Retinal pigment epithelial cell (primary cell): ENCODE results near the gene PAN3.

Source experiments
- DNase-seq: peaks from one replicate; pipeline ENCODE4 v3.0.0-alpha.2; 2010; ENCODE audit warnings: low read depth
- H3K4me3 ChIP-seq: 2 replicates; pipeline ENCODE4 v1.5.1; 2011; ENCODE audit warnings: mild to moderate bottlenecking, low read length, control low read depth, moderate library complexity
- TF ChIP-seq, protein P1 (sequence below): conservative IDR thresholded peaks from 2 replicates; pipeline ENCODE4 v1.5.1; 2011; ENCODE audit warnings: low read depth, low read length, control low read depth, inconsistent platforms

PAN3 gene

GRCh38 chr13:28321756-28322155, 183.4 kb downstream of the PAN3 start:
- H3K4me3 ChIP-seq: no peak overlapping the region
- TF ChIP-seq, protein P1, sequence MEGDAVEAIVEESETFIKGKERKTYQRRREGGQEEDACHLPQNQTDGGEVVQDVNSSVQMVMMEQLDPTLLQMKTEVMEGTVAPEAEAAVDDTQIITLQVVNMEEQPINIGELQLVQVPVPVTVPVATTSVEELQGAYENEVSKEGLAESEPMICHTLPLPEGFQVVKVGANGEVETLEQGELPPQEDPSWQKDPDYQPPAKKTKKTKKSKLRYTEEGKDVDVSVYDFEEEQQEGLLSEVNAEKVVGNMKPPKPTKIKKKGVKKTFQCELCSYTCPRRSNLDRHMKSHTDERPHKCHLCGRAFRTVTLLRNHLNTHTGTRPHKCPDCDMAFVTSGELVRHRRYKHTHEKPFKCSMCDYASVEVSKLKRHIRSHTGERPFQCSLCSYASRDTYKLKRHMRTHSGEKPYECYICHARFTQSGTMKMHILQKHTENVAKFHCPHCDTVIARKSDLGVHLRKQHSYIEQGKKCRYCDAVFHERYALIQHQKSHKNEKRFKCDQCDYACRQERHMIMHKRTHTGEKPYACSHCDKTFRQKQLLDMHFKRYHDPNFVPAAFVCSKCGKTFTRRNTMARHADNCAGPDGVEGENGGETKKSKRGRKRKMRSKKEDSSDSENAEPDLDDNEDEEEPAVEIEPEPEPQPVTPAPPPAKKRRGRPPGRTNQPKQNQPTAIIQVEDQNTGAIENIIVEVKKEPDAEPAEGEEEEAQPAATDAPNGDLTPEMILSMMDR: no peak
- no peak for DNase-seq

DNA sequence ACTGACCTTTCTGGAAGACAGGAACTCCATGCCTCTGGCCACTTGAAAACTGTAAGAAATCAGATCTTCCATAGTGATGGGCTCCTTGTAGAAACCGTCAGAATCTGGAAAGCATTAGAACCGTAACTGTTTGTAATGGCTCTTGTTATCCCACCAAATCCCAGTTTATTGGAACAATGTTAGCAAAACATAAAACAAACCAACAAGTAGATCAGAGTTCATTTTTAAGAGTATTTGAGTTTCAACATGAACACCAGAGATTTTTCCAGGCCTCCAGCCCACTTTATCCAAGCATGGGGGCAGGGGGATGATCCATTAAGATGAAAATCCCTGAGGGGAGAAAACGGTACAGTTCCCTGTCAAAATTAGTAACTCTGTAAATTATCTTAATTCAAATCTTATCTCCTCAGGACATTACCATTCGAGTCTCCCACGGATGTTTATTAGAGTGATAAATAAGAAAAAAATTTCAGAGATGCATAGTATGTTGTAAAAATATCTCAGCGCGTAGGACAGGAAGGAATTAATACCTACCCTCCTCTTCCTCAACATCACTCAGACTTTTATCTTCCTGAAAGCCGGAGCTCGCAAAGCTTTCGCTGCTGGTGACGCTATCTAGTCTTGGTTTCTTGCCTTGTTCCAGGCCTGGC, 184.0 kb downstream of the PAN3 start:
- TF ChIP-seq, protein P1: no peak
- no peak overlapping the region for H3K4me3 ChIP-seq
- DNase-seq: no peak

GRCh38 chr13:28324181-28324789, 185.9 kb downstream of the PAN3 start:
- TF ChIP-seq, protein P1: peak; percentile 93
- peak; percentile 16 for DNase-seq
- no peak overlapping the region for H3K4me3 ChIP-seq

DNA sequence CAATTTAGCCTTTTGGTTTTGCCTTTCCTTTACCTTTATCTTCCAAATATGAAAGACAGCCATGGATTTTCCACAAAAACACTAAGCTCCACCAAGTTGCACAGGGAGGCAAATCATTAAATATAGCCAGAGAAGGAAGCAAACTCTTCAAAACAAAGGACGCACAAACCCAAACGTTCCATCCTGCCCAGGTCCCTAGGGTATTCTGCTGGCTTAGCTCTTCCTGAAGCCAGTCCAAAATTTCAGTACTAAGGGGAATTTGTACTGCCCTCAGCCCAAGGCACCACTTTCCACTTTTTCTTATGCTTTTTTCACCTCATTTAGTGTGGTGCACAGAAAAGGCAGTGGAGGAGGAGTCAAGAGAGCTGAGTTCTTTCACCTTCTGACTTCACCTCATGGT, 186.7 kb downstream of the PAN3 start:
- no peak for DNase-seq
- H3K4me3 ChIP-seq: no peak overlapping the region
- TF ChIP-seq, protein P1: no peak

GRCh38 chr13:28326056-28326455, 187.7 kb downstream of the PAN3 start:
- TF ChIP-seq, protein P1: no peak
- no peak overlapping the region for H3K4me3 ChIP-seq
- no peak for DNase-seq

GRCh38 chr13:28327373-28328270, 189.3 kb downstream of the PAN3 start:
- H3K4me3 ChIP-seq: no peak overlapping the region
- no peak for DNase-seq
- TF ChIP-seq, protein P1: no peak
